Neural crest cell (in vitro differentiated cells): Measurements from ENCODE around the gene RSPO1. TPM values are rescaled to one million over a fixed set of nuclear protein-coding genes. Genes with fewer than 3 reads are reported as not detected.

Experiments used
- DNase-seq: peaks from one replicate; pipeline ENCODE4 v3.0.0; 2021; ENCODE audit warnings: low read depth, mixed read lengths, low spot score
- H3K27ac Mint-ChIP-seq: one replicate; pipeline ENCODE4 v1.8.0; 2021; ENCODE audit warnings: mild to moderate bottlenecking, mixed read lengths; ENCODE audit not compliant: unreplicated experiment
- H3K27me3 Mint-ChIP-seq: 2 replicates; pipeline ENCODE4 v1.8.0; 2021; ENCODE audit warnings: low read depth, mild to moderate bottlenecking, mixed read lengths
- H3K36me3 Mint-ChIP-seq: 2 replicates; pipeline ENCODE4 v1.8.0; 2021; ENCODE audit warnings: low read depth, mild to moderate bottlenecking, mixed read lengths
- H3K4me1 Mint-ChIP-seq: 2 replicates; pipeline ENCODE4 v1.8.0; 2021; ENCODE audit warnings: mixed read lengths
- H3K4me3 Mint-ChIP-seq: one replicate; pipeline ENCODE4 v1.8.0; 2021; ENCODE audit warnings: mild to moderate bottlenecking, mixed read lengths
- H3K9me3 Mint-ChIP-seq: 2 replicates; pipeline ENCODE4 v1.8.0; 2021; ENCODE audit warnings: mixed read lengths
- total RNA-seq: library from RNA; stranded (reverse); gene quantifications from 2 replicates; pipeline ENCODE4 v1.2.1, GENCODE V29; 2021
- TF ChIP-seq, protein P1 (sequence below): fragments of 200-600 bp; sonication (generic); conservative IDR thresholded peaks from 2 replicates; pipeline ENCODE4 v1.5.0; 2021; ENCODE audit warnings: antibody characterized with exemption, mild to moderate bottlenecking

The RSPO1 gene
- total RNA-seq, 1 donor from 2014 or later = 0.54 TPM

DNA sequence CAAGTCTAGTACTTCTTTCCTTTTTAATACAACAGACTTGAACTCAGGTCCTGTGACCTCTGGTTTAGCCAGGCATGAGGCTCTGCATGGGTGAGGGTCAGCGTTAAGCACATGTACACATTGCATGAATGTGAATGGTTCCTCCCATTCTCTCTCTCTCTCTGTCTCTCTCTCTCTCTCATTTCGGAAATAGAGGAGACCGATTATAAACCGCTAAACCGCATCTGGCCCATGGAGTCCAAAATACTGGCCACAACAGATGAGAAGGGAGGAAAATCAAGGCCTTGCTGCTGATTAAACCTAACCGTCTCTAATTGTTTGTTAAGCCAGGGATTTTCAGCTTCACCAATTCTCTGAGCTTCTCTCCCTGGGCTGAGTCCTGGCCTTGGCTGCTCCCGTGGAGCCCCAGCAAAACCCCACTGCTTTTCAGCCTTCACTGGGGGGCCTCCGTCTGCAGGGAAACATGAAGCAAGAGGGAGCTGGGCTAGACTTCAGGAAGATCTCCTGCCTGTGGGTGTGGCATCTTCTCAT is 6.6 kb downstream of the RSPO1 start:
- Mint-ChIP-seq H3K9me3 (no peaks in the 10 kb centered on the region), H3K27ac (no peak overlapping the region), H3K36me3 (no peaks in the 10 kb centered on the region), H3K4me1 (no peaks in the 10 kb centered on the region), H3K4me3 (no peak overlapping the region), H3K27me3 (peaks cover 87% of the 10 kb centered on the region)
- TF ChIP-seq, protein P1, sequence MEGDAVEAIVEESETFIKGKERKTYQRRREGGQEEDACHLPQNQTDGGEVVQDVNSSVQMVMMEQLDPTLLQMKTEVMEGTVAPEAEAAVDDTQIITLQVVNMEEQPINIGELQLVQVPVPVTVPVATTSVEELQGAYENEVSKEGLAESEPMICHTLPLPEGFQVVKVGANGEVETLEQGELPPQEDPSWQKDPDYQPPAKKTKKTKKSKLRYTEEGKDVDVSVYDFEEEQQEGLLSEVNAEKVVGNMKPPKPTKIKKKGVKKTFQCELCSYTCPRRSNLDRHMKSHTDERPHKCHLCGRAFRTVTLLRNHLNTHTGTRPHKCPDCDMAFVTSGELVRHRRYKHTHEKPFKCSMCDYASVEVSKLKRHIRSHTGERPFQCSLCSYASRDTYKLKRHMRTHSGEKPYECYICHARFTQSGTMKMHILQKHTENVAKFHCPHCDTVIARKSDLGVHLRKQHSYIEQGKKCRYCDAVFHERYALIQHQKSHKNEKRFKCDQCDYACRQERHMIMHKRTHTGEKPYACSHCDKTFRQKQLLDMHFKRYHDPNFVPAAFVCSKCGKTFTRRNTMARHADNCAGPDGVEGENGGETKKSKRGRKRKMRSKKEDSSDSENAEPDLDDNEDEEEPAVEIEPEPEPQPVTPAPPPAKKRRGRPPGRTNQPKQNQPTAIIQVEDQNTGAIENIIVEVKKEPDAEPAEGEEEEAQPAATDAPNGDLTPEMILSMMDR = no peak
- DNase-seq = no peak

DNA sequence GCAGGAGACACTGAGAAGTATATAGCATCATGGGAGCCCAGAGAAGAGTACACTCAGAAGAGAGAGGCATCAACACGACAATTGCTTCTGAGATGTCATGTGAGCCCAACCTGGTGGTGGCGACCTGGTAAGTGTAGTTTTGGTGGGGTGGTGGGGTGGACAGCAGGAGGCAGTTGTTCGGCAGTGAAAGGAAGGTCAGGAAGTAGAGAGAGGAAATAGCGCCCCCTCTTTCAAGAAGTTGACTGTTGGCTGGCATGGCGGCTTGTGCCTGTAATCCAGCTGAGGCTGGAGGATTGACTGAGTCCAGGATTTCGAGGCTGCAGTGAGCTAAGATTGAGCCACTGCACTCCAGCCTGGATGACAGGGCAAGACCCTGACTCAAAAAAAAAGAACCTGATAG is 12.6 kb downstream of the RSPO1 start:
- H3K36me3 Mint-ChIP-seq = no peaks in the 10 kb centered on the region
- TF ChIP-seq, protein P1 = no peak
- H3K4me3 Mint-ChIP-seq = no peak overlapping the region
- peaks cover 57% of the 10 kb centered on the region for H3K27me3 Mint-ChIP-seq
- no peaks in the 10 kb centered on the region for H3K9me3 Mint-ChIP-seq
- H3K4me1 Mint-ChIP-seq = no peaks in the 10 kb centered on the region
- no peak overlapping the region for H3K27ac Mint-ChIP-seq
- DNase-seq = no peak

DNA sequence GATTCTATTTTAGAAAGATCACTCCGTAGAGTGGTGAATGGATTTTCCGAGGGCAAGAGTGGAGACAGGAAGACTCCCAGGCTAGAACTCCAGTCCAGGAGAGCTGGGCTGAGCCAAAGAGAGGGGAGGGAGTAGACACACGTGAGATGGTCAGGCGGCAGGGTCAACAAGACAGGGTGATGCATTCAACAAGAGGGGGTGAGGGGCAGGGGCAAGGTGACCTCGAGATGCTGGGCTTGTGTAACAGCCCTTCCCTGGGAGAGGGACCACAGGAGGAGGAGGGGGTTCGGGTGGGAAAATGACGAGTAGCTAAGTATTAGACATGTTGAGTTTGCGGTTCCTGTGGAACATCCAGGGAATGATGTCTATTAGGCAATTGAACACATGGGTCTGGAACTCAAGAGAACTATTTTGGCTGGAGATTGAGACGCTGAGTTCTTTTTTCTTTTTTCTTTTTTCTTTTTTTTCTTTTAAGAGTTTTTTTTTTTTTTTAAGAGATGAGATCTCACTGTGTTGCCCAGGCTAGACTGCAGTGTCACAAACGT is 13.3 kb downstream of the RSPO1 start:
- no peak overlapping the region for H3K27ac Mint-ChIP-seq
- no peak for DNase-seq
- H3K4me1 Mint-ChIP-seq = no peaks in the 10 kb centered on the region
- H3K36me3 Mint-ChIP-seq = no peaks in the 10 kb centered on the region
- no peak overlapping the region for H3K4me3 Mint-ChIP-seq
- H3K27me3 Mint-ChIP-seq = peaks cover 57% of the 10 kb centered on the region
- no peaks in the 10 kb centered on the region for H3K9me3 Mint-ChIP-seq
- TF ChIP-seq, protein P1 = no peak

DNA sequence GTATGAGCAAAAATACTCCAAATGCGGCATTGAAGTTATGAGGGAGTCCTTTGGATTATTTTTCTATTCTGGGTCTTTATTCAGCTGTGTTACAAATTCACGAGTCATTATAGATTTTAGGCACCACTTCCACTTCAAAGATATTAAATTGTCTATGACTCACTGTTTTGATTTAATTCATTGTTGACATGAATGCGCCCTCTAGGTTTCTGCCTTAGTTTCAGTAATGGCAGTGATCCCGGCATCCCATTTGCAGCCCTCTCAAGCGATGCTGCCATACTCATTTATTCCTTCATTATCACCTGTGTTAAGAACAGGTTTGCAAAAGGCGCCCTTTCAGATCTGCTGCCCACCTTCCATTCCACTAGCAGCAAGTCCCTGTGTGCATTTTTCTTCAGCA is 14.0 kb downstream of the RSPO1 start:
- Mint-ChIP-seq H3K27me3 (peaks cover 57% of the 10 kb centered on the region), H3K9me3 (no peaks in the 10 kb centered on the region), H3K36me3 (no peaks in the 10 kb centered on the region), H3K27ac (no peak overlapping the region), H3K4me1 (no peaks in the 10 kb centered on the region), H3K4me3 (no peak overlapping the region)
- no peak for DNase-seq
- TF ChIP-seq, protein P1 = no peak

DNA sequence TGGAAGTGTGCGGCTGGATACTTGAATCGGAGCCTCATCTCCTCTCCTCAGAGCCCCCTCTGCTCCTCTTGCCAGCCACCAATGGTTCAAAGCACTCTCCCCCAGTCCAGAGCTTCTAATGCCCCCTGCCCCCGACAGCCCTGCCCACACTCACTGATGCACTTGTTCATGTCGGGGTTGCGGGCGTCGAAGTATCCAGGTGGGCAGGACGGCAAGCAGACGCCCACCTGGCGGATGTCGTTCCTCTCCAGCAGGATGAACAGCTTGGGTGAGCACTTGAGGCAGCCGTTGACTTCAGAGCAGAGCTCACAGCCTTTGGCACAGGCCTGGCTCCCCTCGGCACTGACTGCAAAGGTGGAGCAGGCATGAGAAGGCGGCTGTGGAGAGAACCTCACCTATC is 18.4 kb downstream of the RSPO1 start:
- Mint-ChIP-seq H3K27ac (no peak overlapping the region), H3K4me3 (no peak overlapping the region), H3K4me1 (no peaks in the 10 kb centered on the region), H3K36me3 (no peaks in the 10 kb centered on the region), H3K27me3 (peaks cover 86% of the 10 kb centered on the region), H3K9me3 (no peaks in the 10 kb centered on the region)
- DNase-seq = no peak
- TF ChIP-seq, protein P1 = no peak
